K562 (cell line): ENCODE data around the gene ADGRD1. TPM values are rescaled to one million over a fixed set of nuclear protein-coding genes. Genes with fewer than 3 reads are reported as not detected.

Experiments
- ATAC-seq: fragments of 200-7000 bp; cut with Tn5 transposase; 3 replicates; pipeline ENCODE4 v1.9.1; 2020; ENCODE audit warnings: moderate library complexity
- BruUV-seq: library from RNA; stranded (reverse); fragments of 400-500 nt; replicated peaks from 2 replicates; lab custom pipeline; 2021; lab: Mats Ljungman, UMichigan
- CTCF ChIA-PET: fragments of 300-600 bp; formaldehyde crosslinking; extraction: SDS; loops from one replicate; lab custom pipeline; 2021; ENCODE audit warnings: low intra/inter-chr PET ratio; lab: Yijun Ruan, JAX
- POLR2A ChIA-PET: fragments of 300-600, 350-650 bp; sonication (Branson Sonifier 250); formaldehyde crosslinking; extraction: SDS; loops from one replicate; lab custom pipeline; 2021; ENCODE audit warnings: antibody characterized with exemption, inconsistent platforms; lab: Yijun Ruan, JAX
- DNase-seq, 4 experiments: peaks; one replicate each; pipeline versions ENCODE4 v3.0.0 to v3.0.0-alpha.2; 2011 to 2018; ENCODE audit warnings: low spot score in 3 of 4, mixed read lengths in 3 of 4; ENCODE audit errors: extremely low read depth in 1 of 4
- FAIRE-seq: peaks from 2 replicates; lab custom pipeline; 2011; peaks lifted over from hg19 to GRCh38; lab: Jason Lieb, UNC
- H2AFZ ChIP-seq: 2 replicates; pipeline ENCODE4 v1.6.0; 2011; ENCODE audit warnings: low read depth, low read length, control low read depth, inconsistent platforms
- H3K27ac ChIP-seq: fragments of 200-600 bp; 3 replicates; pipeline ENCODE4 v1.8.0; 2011; ENCODE audit warnings: low read depth, mild to moderate bottlenecking, control low read depth, inconsistent platforms, low read length, moderate library complexity, mixed read lengths; ENCODE audit errors: extremely low read depth
- H3K27me3 ChIP-seq, 2 experiments: fragments of 300-600 bp in 1 of 2; 2 replicates in 1 of 2; 3 replicates in 1 of 2; pipeline versions ENCODE4 v1.6.0 to v1.8.0; 2011; ENCODE audit warnings: inconsistent platforms in 2 of 2, low read length in 2 of 2, mild to moderate bottlenecking in 1 of 2, mixed read lengths in 1 of 2, moderate library complexity in 1 of 2; ENCODE audit not compliant: control insufficient read depth in 2 of 2, insufficient read depth in 2 of 2
- H3K36me3 ChIP-seq: fragments of 300-600 bp; 3 replicates; pipeline ENCODE4 v1.8.0; 2011; ENCODE audit warnings: mild to moderate bottlenecking, low read length, inconsistent platforms; ENCODE audit not compliant: control insufficient read depth, insufficient read depth
- H3K4me1 ChIP-seq, 2 experiments: fragments of 200-600 bp in 1 of 2; replicated peaks in 1 of 2; 2 replicates in 1 of 2; 3 replicates in 1 of 2; pipeline versions ENCODE4 v1.5.1 to v1.8.0; 2011; ENCODE audit warnings: inconsistent platforms in 2 of 2, low read length in 2 of 2, mild to moderate bottlenecking in 1 of 2, mixed read lengths in 1 of 2, moderate library complexity in 1 of 2; ENCODE audit not compliant: control insufficient read depth in 2 of 2, insufficient read depth in 2 of 2
- H3K4me2 ChIP-seq: 2 replicates; pipeline ENCODE4 v1.6.1; 2011; ENCODE audit warnings: low read length, control low read depth, inconsistent platforms, mixed read lengths; ENCODE audit not compliant: insufficient read depth
- H3K4me3 ChIP-seq: fragments of 200-600 bp; sonication (generic), shearing (Covaris generic); 2 replicates; pipeline ENCODE4 v1.5.1; 2016; ENCODE audit warnings: control low read depth, inconsistent platforms
- H3K79me2 ChIP-seq: fragments of 200-600 bp; 3 replicates; pipeline ENCODE4 v1.8.0; 2011; ENCODE audit warnings: low read length, inconsistent platforms; ENCODE audit not compliant: control insufficient read depth, insufficient read depth
- H3K9ac ChIP-seq, 2 experiments: 2 replicates each; pipeline versions ENCODE4 v1.6.0 to v1.6.1; 2011; ENCODE audit warnings: low read depth in 2 of 2, low read length in 2 of 2, control low read depth in 1 of 2, inconsistent platforms in 1 of 2, mild to moderate bottlenecking in 1 of 2, mixed read lengths in 1 of 2; ENCODE audit not compliant: insufficient read depth in 1 of 2
- H3K9me1 ChIP-seq: one replicate; pipeline ENCODE4 v1.6.0; 2011; ENCODE audit warnings: inconsistent platforms, mild to moderate bottlenecking, low read length, moderate library complexity; ENCODE audit not compliant: control insufficient read depth, insufficient read depth
- H3K9me3 ChIP-seq: replicated peaks from 2 replicates; pipeline ENCODE4 v1.5.1; 2011; ENCODE audit warnings: low read depth, low read length, inconsistent platforms; ENCODE audit not compliant: control insufficient read depth, insufficient read depth
- H4K20me1 ChIP-seq: replicated peaks from 2 replicates; pipeline ENCODE4 v1.6.1; 2011; ENCODE audit warnings: low read length, inconsistent platforms, mixed read lengths; ENCODE audit not compliant: control insufficient read depth, insufficient read depth
- AFF1 ChIP-seq, 2 experiments: fragments of 450-650 bp; IDR thresholded peaks; 2 replicates each; pipeline ENCODE4 v1.6.1; 2018; ENCODE audit warnings: mild to moderate bottlenecking in 2 of 2, low read depth in 1 of 2; ENCODE audit not compliant: partially characterized antibody in 2 of 2
- BRD4 ChIP-seq: fragments of 200-600 bp; sonication (generic); IDR thresholded peaks from 2 replicates; pipeline ENCODE4 v1.6.1; 2017; ENCODE audit warnings: inconsistent platforms
- MBD2 ChIP-seq: sonication (generic); IDR thresholded peaks from 2 replicates; pipeline ENCODE4 v1.6.1; 2016; ENCODE audit warnings: low read depth, borderline replicate concordance
- NEUROD1 ChIP-seq: fragments of 150-350 bp; IDR thresholded peaks from 2 replicates; pipeline ENCODE4 v1.6.1; 2014; ENCODE audit warnings: borderline replicate concordance, low read length, low read depth; ENCODE audit not compliant: partially characterized antibody
- NR4A1 ChIP-seq, 2 experiments: fragments of 250-450 bp in 1 of 2; fragments of 450-650 bp in 1 of 2; sonication (Bioruptor Pico) in 1 of 2; IDR thresholded peaks; 2 replicates each; pipeline versions ENCODE4 v1.4.0 to v1.6.1; 2016 to 2020; ENCODE audit warnings: mild to moderate bottlenecking in 2 of 2, missing compliant biosample characterization in 1 of 2, missing genetic modification characterization in 1 of 2, moderate library complexity in 1 of 2
- POLR3G ChIP-seq: IDR thresholded peaks from 2 replicates; pipeline ENCODE4 v1.6.1; 2011; ENCODE audit not compliant: insufficient read length, insufficient replicate concordance; ENCODE audit errors: extremely low read depth
- SAFB ChIP-seq: fragments of 200-400 bp; formaldehyde crosslinking; IDR thresholded peaks from 2 replicates; pipeline ENCODE4 v1.6.1; 2017; ENCODE audit warnings: low read depth, low read length, borderline replicate concordance
- SETDB1 ChIP-seq: IDR thresholded peaks from one replicate; pipeline ENCODE4 v1.6.1; 2012; ENCODE audit warnings: low read length, control low read depth, inconsistent platforms
- SMARCB1 ChIP-seq: IDR thresholded peaks from 2 replicates; pipeline ENCODE4 v1.6.1; 2011; ENCODE audit warnings: improper control_type of control experiment, low read depth; ENCODE audit not compliant: insufficient read length
- TFAM ChIP-seq: fragments of 250-450 bp; sonication (Bioruptor Pico); conservative IDR thresholded peaks from 2 replicates; pipeline ENCODE4 v1.5.0; 2021; ENCODE audit warnings: mild to moderate bottlenecking, moderate library complexity
- U2AF2 ChIP-seq: fragments of 200-400 bp; formaldehyde crosslinking; optimal IDR thresholded peaks from 2 replicates; pipeline ENCODE3; 2017; ENCODE audit warnings: low read depth, mild to moderate bottlenecking, low read length
- ZBTB49 ChIP-seq: sonication (generic); formaldehyde crosslinking; IDR thresholded peaks from 2 replicates; pipeline ENCODE4 v1.8.0; 2022; ENCODE audit warnings: missing genetic modification reagents, mild to moderate bottlenecking, borderline replicate concordance
- ZNF143 ChIP-seq: sonication (generic); formaldehyde crosslinking; IDR thresholded peaks from 2 replicates; pipeline ENCODE4 v1.9.0; 2022; ENCODE audit warnings: mild to moderate bottlenecking, missing genetic modification reagents
- ZNF274 ChIP-seq: IDR thresholded peaks from 2 replicates; pipeline ENCODE4 v1.6.1; 2011; ENCODE audit warnings: low read depth, mild to moderate bottlenecking, low read length, moderate library complexity, borderline replicate concordance
- ZNF316 ChIP-seq: fragments of 450-650 bp; IDR thresholded peaks from 2 replicates; pipeline ENCODE4 v1.6.1; 2016
- WGBS: fragments of 100-300 bp; shearing (Covaris generic); methylation state at CpG from one replicate; pipeline ENCODE4 v1.1.6; 2016; ENCODE audit warnings: low coverage, mixed read lengths; ENCODE audit not compliant: insufficient coverage; ENCODE audit errors: missing lambda C conversion rate; 5-methylcytosine and 5-hydroxymethylcytosine counted together
- in situ Hi-C: fragments of 300-500 bp; cut with MboI; formaldehyde crosslinking; loops from 4 replicates; pipeline ENCODE4 v1.15.0; 2018; ENCODE audit warnings: inconsistent platforms, mixed read lengths
- intact Hi-C: fragments of 100-400 bp; cut with micrococcal nuclease; formaldehyde crosslinking; loops from 2 replicates; pipeline ENCODE4 v1.14.2; 2022
- polyA plus RNA-seq, 8 experiments: library from polyadenylated mRNA; depleted of rRNA in 4 of 8; stranded (reverse) in 5 of 8; unstranded in 3 of 8; fragments of >200 nt; fragmentation: Nextera tagmentation in 2 of 8; fragmentation: Illumina TruSeq in 1 of 8; extraction: Ambion mirVana in 2 of 8; extraction: Trizol in 1 of 8; gene quantifications; 2 replicates each; pipeline versions ENCODE4 v1.2.1 to v1.2.3, GENCODE V29; 2011 to 2014; ENCODE audit warnings: inconsistent platforms in 1 of 8, missing spikeins in 1 of 8
- total RNA-seq, 7 experiments: library from RNA; depleted of rRNA in 6 of 7; stranded (reverse); fragments of >200 nt in 6 of 7; fragmentation: Illumina TruSeq in 2 of 7; extraction: Trizol in 2 of 7; gene quantifications; 2 replicates each; pipeline versions ENCODE4 v1.2.1 to v1.2.3, GENCODE V29; 2011 to 2021; ENCODE audit warnings: low replicate concordance in 1 of 7

Gene ADGRD1
- total and polyA plus RNA-seq, 9 of the 15 experiments (the other 6 are each of a cell fraction or from before 2014, with no cell fraction given), result 1.7 to 11.7 (median 3.3) TPM

GRCh38 chr12:130967636-130968035 is 13.9 kb downstream of the ADGRD1 start:
- Histone ChIP-seq H3K27me3 (peaks cover 25 to 47% of the 10 kb centered on the region in 2 experiments), H3K27ac (no peak overlapping the region), H3K36me3 (no peaks in the 10 kb centered on the region), H3K9me1 (no peaks in the 10 kb centered on the region), H3K4me1 (peaks cover 3 to 5% of the 10 kb centered on the region in 2 experiments; a peak in 2 of 5 replicates), H3K4me2 (no peak overlapping the region), H3K4me3 (no peak overlapping the region), H3K79me2 (no peaks in the 10 kb centered on the region), H3K9me3 (no peaks in the 10 kb centered on the region), H2AFZ (no peak overlapping the region), H3K9ac (no peak overlapping the region), H4K20me1 (no peaks in the 10 kb centered on the region)
- DNase-seq (no peak), ATAC-seq (no peak), FAIRE-seq (no peak)
- BruUV-seq, result no TSS peak
- intact Hi-C loops, result no loop called here
- in situ Hi-C loops, result no loop called here
- ChIA-PET CTCF (no interaction called here), POLR2A (interaction anchor here (0.6 to 1.3 kb wide), 2 partner anchors 15 to 736 kb away, joined by 3 read pairs; no protein-coding TSS in a partner anchor)
- TF ChIP-seq AFF1 (IDR thresholded peaks at IDR 0.05; ENCODE audit: low read depth in 1 of 2, partially characterized antibody in 2 of 2) (no peak), ZNF143 (CRISPR knock-in tag) (no peak), MBD2 (no peak), NEUROD1 (no peak), ZNF316 (no peak), SAFB (no peak), BRD4 (no peak), ZNF274 (no peak), NR4A1 (CRISPR knock-in tag; IDR thresholded peaks at IDR 0.05) (no peak), NR4A1 (tag; IDR thresholded peaks at IDR 0.05) (no peak), TFAM (CRISPR knock-in tag) (no peak), SETDB1 (no peak), ZBTB49 (CRISPR knock-in tag) (no peak), POLR3G (no peak), U2AF2 (no peak), SMARCB1 (no peak)
- 25% methylated on average over 16 of the region's 16 CpGs for WGBS
